ENCODE results near the gene SYNE1. TPM values are rescaled to one million over a fixed set of nuclear protein-coding genes. Genes with fewer than 3 reads are reported as not detected.

SYNE1 gene
- polyA plus RNA-seq, 2 of the 4 experiments (the other 2 are of a cell fraction) = 10.5 to 28.5 TPM

GRCh38 chr6:152508477-152508876 lies 128.7 kb downstream of the SYNE1 start (continued):
- TF ChIP-seq REST (IDR thresholded peaks at IDR 0.05) = no peak

GRCh38 chr6:152503546-152503945 lies 133.6 kb downstream of the SYNE1 start:
- Histone ChIP-seq H3K27ac (no peak overlapping the region), H3K9me3 (no peaks in the 10 kb centered on the region), H3K4me1 (peaks cover 13% of the 10 kb centered on the region; the same call in 2 of the 3 replicates), H3K4me2 (no peak overlapping the region), H3K4me3 (no peak overlapping the region)
- DNase-seq (ENCODE audit: low read depth in 1 of 2, low spot score in 1 of 2) (no peak), FAIRE-seq (no peak), ATAC-seq (no peak)
- TF ChIP-seq NPAS2 (CRISPR knock-in tag; IDR thresholded peaks at IDR 0.05; ENCODE audit: borderline replicate concordance) = no peak
- no peak for TF ChIP-seq RCOR1 (IDR thresholded peaks at IDR 0.05; ENCODE audit: low read depth, low read length)
- TF ChIP-seq RAD21 (conservative IDR thresholded peaks at IDR 0.05 in 1 of 2, IDR thresholded peaks at IDR 0.05 in 1 of 2) = no peak
- TF ChIP-seq HOXB13 (CRISPR knock-in tag; IDR thresholded peaks at IDR 0.05; ENCODE audit: low read depth) = no peak
- no peak for TF ChIP-seq ESRRA (IDR thresholded peaks at IDR 0.05; ENCODE audit: borderline replicate concordance, low read length)
- TF ChIP-seq PHF8 (IDR thresholded peaks at IDR 0.05; ENCODE audit: borderline replicate concordance, low read depth) = no peak
- TF ChIP-seq HDAC2 (IDR thresholded peaks at IDR 0.05) = no peak
- no peak for TF ChIP-seq REST (IDR thresholded peaks at IDR 0.05)
- TF ChIP-seq EHF (CRISPR knock-in tag; IDR thresholded peaks at IDR 0.05) = no peak
- POLR2A ChIA-PET = no interaction called here
- WGBS (ENCODE audit: missing lambda C conversion rate) = 49% methylated on average over 3 of the region's 3 CpGs
- CTCF ChIA-PET = interaction anchor here (1.3 kb wide), 1 partner anchor 11 kb away, joined by 3 read pairs; no protein-coding TSS in a partner anchor

GRCh38 chr6:152502421-152503188 lies 134.6 kb downstream of the SYNE1 start:
- no peak overlapping the region for H3K4me3 ChIP-seq
- H3K4me2 ChIP-seq = no peak overlapping the region; the same call in 2 of the 3 replicates
- ATAC-seq (no peak), DNase-seq (ENCODE audit: low read depth in 1 of 2, low spot score in 1 of 2) (no peak), FAIRE-seq (no peak)
- 38% methylated on average over 6 of the region's 6 CpGs for WGBS (ENCODE audit: missing lambda C conversion rate)
- H3K27ac ChIP-seq = no peak overlapping the region
- TF ChIP-seq RNF2 (IDR thresholded peaks at IDR 0.05; ENCODE audit: borderline replicate concordance, low read depth) = no peak
- TF ChIP-seq HES2 (IDR thresholded peaks at IDR 0.05) = no peak
- TF ChIP-seq NFE2L2 (conservative IDR thresholded peaks at IDR 0.05; ENCODE audit: low read length) = peak; percentile 34; the same call in 1 of the 2 replicates
- no peak for TF ChIP-seq ZNF302 (CRISPR knock-in tag; IDR thresholded peaks at IDR 0.05)
- TF ChIP-seq CEBPB (IDR thresholded peaks at IDR 0.05) = no peak
- TF ChIP-seq CBX2 (IDR thresholded peaks at IDR 0.05; ENCODE audit: borderline replicate concordance, low read depth) = no peak
- no peak for TF ChIP-seq PBX3 (IDR thresholded peaks at IDR 0.05)
- TF ChIP-seq ATOH8 (CRISPR knock-in tag; IDR thresholded peaks at IDR 0.05; ENCODE audit: low read depth) = no peak
- TF ChIP-seq RAD21 (conservative IDR thresholded peaks at IDR 0.05 in 1 of 2, IDR thresholded peaks at IDR 0.05 in 1 of 2) = no peak
- no peak for TF ChIP-seq POLR2AphosphoS2 (conservative IDR thresholded peaks at IDR 0.05; ENCODE audit: low read length)
- peak; percentile 43 for TF ChIP-seq MAFK (IDR thresholded peaks at IDR 0.05; ENCODE audit: partially characterized antibody)
- no peak for TF ChIP-seq CHD4 (IDR thresholded peaks at IDR 0.05; ENCODE audit: borderline replicate concordance)
- no peak for TF ChIP-seq E2F6 (IDR thresholded peaks at IDR 0.05; ENCODE audit: borderline replicate concordance, low read depth)
- ChIA-PET POLR2A (no interaction called here), CTCF (interaction anchor here (1.3 kb wide), 1 partner anchor 12 kb away, joined by 3 read pairs; no protein-coding TSS in a partner anchor)
- peaks cover 13% of the 10 kb centered on the region; the same call in 2 of the 3 replicates for H3K4me1 ChIP-seq
- no peaks in the 10 kb centered on the region for H3K9me3 ChIP-seq

All from A549 (cell line).